Lower lobe of right lung (tissue), 2 donors: ENCODE data around the gene SLIT3. TPM values are rescaled to one million over a fixed set of nuclear protein-coding genes. Genes with fewer than 3 reads are reported as not detected.

Experiments used
- ATAC-seq, 2 donors: fragments of 200-7000 bp; cut with Tn5 transposase; one replicate each; pipeline ENCODE4 v1.9.1; 2020 to 2022; ENCODE audit warnings: mild to moderate bottlenecking in 2 of 2, moderate library complexity in 2 of 2
- DNase-seq: peaks from one replicate; pipeline ENCODE4 v3.0.0-alpha.2; 2020
- H3K27ac ChIP-seq: fragments of 200-600 bp; one replicate; pipeline ENCODE4 v1.8.0; 2022
- H3K27me3 ChIP-seq: fragments of 200-600 bp; one replicate; pipeline ENCODE4 v1.8.0; 2022; ENCODE audit warnings: low read depth
- H3K36me3 ChIP-seq: fragments of 200-600 bp; one replicate; pipeline ENCODE4 v1.8.0; 2022; ENCODE audit warnings: mild to moderate bottlenecking
- H3K4me1 ChIP-seq: fragments of 200-600 bp; one replicate; pipeline ENCODE4 v1.8.0; 2022
- H3K4me3 ChIP-seq: fragments of 200-600 bp; one replicate; pipeline ENCODE4 v1.8.0; 2022; ENCODE audit warnings: mild to moderate bottlenecking
- H3K9me3 ChIP-seq: fragments of 200-600 bp; one replicate; pipeline ENCODE4 v1.8.0; 2022
- CTCF ChIP-seq: fragments of 200-600 bp; IDR thresholded peaks from one replicate; pipeline ENCODE4 v1.8.0; 2022; ENCODE audit warnings: antibody characterized with exemption, mild to moderate bottlenecking
- intact Hi-C: fragments of 100-400 bp; cut with DNase I; formaldehyde crosslinking; loops from one replicate; pipeline ENCODE4 v1.11.0; 2022
- total RNA-seq: library from RNA; stranded (reverse); fragmentation: NEBNext Ultra II Directional; extraction: Animal tissue kit (Norgen Biotek cat#: 25700); gene quantifications from one replicate; pipeline ENCODE4 v1.2.1, GENCODE V29; 2021
- donor health status: DM: no; HTN: yes; CAD: no; lungs with severe emphysema.

SLIT3 gene
- total RNA-seq, 1 donor from 2014 or later: 48.6 TPM

GRCh38 chr5:168679515-168679920 is 621.4 kb downstream of the SLIT3 start:
- intact Hi-C loops: no loop called here
- ATAC-seq: peak; percentile 68 to 69

GRCh38 chr5:168676501-168676900 is 624.4 kb downstream of the SLIT3 start:
- Histone ChIP-seq H3K4me1 (no peaks in the 10 kb centered on the region), H3K9me3 (no peaks in the 10 kb centered on the region), H3K4me3 (no peak overlapping the region), H3K36me3 (no peaks in the 10 kb centered on the region), H3K27me3 (no peaks in the 10 kb centered on the region), H3K27ac (no peak overlapping the region)
- no peak for DNase-seq
- ATAC-seq: no peak
- intact Hi-C loops: no loop called here
- no peak for TF ChIP-seq CTCF

More at GRCh38 chr5:168679515-168679920, 621.4 kb downstream of the SLIT3 start:
- no peak overlapping the region for H3K27ac ChIP-seq
- no peak overlapping the region for H3K4me3 ChIP-seq
- H3K4me1 ChIP-seq: peaks cover 5% of the 10 kb centered on the region
- H3K36me3 ChIP-seq: no peaks in the 10 kb centered on the region
- no peaks in the 10 kb centered on the region for H3K27me3 ChIP-seq
- DNase-seq: no peak
- peak; percentile 87 for TF ChIP-seq CTCF
- H3K9me3 ChIP-seq: no peaks in the 10 kb centered on the region

GRCh38 chr5:168675883-168676408 is 625.0 kb downstream of the SLIT3 start:
- no peak for ATAC-seq
- no peak for TF ChIP-seq CTCF
- intact Hi-C loops: no loop called here

DNA sequence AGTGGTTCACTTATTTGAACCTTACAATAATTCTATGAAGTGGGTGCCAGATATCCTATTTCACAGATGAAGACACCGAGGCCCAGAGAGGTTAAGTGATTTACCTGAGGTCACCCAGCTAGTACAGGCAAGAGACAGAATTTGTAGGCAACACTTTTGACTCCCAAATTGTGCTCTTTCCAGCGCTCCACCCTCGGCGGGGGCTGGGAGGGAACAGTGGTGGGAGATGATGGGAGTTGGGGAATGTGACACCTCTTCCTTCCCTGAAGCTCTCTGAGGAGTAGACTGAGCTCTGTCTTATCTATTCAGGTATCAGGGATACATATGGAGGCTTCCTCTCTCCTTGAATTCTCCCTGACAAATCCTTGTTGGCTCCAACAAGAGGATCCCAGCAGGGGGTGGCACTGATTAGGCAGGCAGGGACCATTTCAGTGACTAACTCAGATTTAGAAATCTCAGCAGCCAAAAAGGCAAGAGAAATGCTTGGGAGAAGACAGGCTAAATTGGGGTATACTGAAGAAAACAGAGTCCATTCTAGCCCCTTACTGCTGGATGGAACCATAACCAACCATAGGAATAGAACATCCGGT is 626.0 kb downstream of the SLIT3 start:
- no peak overlapping the region for H3K27ac ChIP-seq
- H3K36me3 ChIP-seq: no peaks in the 10 kb centered on the region

More at GRCh38 chr5:168675883-168676408, 625.0 kb downstream of the SLIT3 start:
- DNase-seq: no peak
- H3K36me3 ChIP-seq: no peaks in the 10 kb centered on the region
- H3K27ac ChIP-seq: no peak overlapping the region
- H3K4me3 ChIP-seq: no peak overlapping the region
- no peaks in the 10 kb centered on the region for H3K27me3 ChIP-seq
- H3K9me3 ChIP-seq: no peaks in the 10 kb centered on the region
- H3K4me1 ChIP-seq: no peaks in the 10 kb centered on the region

DNA sequence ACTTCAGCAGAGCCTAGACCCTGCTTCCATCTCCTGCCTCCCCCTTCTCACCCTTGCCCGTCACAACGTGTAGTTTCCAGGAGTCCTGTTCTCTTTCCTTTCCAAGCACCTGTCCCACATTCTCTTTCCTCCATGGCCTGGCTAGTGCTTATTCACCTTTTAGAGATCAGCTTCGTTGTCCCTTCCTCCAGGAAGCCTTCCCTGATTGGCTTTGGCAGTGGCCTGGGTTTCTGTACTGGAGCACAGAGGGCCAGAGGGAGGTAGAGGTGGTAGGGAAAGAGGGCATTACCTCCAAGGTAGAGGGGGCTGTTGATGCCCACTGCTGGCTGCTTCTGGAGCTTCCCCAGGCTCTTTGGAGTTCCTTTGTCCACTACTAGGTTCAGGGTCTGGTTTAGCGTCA is 628.1 kb downstream of the SLIT3 start:
- intact Hi-C loops: no loop called here
- TF ChIP-seq CTCF: no peak
- no peaks in the 10 kb centered on the region for H3K4me1 ChIP-seq
- H3K36me3 ChIP-seq: no peaks in the 10 kb centered on the region
- ATAC-seq (no peak), DNase-seq (no peak)
- no peak overlapping the region for H3K27ac ChIP-seq
- H3K9me3 ChIP-seq: no peaks in the 10 kb centered on the region
- H3K4me3 ChIP-seq: no peak overlapping the region
- H3K27me3 ChIP-seq: no peaks in the 10 kb centered on the region

More for the DNA sequence above, 626.0 kb downstream of the SLIT3 start:
- intact Hi-C loops: no loop called here
- no peak for DNase-seq
- H3K9me3 ChIP-seq: no peaks in the 10 kb centered on the region
- ATAC-seq: no peak
- no peak for TF ChIP-seq CTCF
- no peaks in the 10 kb centered on the region for H3K4me1 ChIP-seq
- H3K27me3 ChIP-seq: no peaks in the 10 kb centered on the region
- no peak overlapping the region for H3K4me3 ChIP-seq
